ENCODE data around the gene PLCH1.
A peak's percentile ranks its signal among the peaks of the same experiment; 100 is the strongest.

PLCH1 gene, protein sequence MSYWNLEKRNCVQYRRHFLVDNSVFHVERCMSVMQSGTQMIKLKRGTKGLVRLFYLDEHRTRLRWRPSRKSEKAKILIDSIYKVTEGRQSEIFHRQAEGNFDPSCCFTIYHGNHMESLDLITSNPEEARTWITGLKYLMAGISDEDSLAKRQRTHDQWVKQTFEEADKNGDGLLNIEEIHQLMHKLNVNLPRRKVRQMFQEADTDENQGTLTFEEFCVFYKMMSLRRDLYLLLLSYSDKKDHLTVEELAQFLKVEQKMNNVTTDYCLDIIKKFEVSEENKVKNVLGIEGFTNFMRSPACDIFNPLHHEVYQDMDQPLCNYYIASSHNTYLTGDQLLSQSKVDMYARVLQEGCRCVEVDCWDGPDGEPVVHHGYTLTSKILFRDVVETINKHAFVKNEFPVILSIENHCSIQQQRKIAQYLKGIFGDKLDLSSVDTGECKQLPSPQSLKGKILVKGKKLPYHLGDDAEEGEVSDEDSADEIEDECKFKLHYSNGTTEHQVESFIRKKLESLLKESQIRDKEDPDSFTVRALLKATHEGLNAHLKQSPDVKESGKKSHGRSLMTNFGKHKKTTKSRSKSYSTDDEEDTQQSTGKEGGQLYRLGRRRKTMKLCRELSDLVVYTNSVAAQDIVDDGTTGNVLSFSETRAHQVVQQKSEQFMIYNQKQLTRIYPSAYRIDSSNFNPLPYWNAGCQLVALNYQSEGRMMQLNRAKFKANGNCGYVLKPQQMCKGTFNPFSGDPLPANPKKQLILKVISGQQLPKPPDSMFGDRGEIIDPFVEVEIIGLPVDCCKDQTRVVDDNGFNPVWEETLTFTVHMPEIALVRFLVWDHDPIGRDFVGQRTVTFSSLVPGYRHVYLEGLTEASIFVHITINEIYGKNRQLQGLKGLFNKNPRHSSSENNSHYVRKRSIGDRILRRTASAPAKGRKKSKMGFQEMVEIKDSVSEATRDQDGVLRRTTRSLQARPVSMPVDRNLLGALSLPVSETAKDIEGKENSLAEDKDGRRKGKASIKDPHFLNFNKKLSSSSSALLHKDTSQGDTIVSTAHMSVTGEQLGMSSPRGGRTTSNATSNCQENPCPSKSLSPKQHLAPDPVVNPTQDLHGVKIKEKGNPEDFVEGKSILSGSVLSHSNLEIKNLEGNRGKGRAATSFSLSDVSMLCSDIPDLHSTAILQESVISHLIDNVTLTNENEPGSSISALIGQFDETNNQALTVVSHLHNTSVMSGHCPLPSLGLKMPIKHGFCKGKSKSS (N-terminal part only)

DNA sequence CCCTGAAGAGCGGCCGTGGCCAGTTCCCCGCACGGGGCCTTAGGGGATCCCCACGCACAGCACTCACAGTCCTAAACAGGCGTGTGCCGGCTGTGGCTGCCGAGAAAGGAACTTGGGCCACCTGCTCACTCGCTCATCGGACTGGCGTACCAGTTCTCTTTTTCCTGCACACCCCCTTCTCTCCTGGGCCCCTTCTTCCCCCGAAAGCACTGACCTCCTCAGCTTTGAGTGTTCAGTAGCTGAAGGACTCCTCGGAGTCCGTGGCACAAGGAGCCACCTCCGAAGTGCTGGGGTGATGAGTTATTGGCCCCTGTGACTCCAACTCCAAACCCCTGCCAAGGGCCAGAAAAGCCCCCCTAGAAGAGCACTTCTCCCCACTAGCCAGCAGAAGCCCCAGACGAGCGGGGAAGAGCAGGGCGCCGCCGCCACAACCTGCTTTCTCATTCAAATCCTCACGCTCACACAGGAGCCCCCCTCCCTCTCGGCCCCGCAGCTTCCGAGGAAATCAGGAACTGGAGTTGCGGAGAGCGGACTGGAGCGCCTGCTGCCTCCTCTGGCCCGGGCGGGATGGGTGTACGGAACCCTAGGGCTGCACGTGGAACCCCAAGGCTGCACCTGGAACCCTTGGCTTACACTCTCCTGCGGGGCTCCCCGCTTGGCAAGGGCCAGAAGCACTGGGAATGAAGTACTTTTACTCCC, at the start of gene PLCH1:
Gene PLCH1, minus strand, starts transcription at position 446 of the 699 bp plus-strand sequence. CDS start 40,847 bp downstream, outside the sequence.
- DNase-seq: peak; percentile 67

DNA sequence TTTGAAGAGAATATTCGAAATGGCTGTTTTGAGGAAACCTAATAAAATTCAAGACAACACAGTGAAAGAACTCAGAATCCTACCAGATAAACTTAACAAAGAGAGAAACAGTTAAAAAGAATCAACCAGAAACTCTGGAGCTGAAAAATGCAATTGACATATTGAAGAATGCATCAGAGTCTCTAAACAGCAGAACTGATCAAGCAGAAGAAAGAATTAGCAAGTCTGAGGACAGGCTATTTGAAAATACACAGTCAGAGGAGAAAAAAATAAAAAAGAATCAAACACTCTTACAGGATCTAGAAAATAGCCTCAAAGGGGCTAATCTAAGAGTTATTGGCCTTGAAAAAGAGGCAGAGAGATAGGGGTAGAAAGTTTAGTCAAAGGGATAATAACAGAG, 47.7 kb upstream of the PLCH1 start:
- no peak for DNase-seq

DNA sequence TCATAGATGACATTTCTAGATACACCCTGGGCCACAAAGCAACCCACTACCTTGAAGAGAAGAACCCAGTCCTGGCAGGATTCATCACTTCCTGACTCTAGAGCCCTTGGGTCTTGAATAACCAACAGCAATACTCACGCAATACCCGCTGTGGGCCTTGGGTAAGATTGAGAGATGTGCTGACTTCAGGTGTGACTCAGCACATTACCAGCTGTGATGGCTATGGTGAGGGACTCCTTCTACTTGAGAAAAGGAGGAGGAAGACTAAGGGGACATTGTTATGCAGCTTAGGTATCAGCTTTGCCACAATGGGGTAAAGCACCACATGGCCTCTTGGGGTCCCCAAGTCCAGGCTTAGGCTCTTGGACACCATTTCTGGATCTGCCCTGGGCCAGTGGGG, 46.3 kb upstream of the PLCH1 start:
- no peak for DNase-seq

DNA sequence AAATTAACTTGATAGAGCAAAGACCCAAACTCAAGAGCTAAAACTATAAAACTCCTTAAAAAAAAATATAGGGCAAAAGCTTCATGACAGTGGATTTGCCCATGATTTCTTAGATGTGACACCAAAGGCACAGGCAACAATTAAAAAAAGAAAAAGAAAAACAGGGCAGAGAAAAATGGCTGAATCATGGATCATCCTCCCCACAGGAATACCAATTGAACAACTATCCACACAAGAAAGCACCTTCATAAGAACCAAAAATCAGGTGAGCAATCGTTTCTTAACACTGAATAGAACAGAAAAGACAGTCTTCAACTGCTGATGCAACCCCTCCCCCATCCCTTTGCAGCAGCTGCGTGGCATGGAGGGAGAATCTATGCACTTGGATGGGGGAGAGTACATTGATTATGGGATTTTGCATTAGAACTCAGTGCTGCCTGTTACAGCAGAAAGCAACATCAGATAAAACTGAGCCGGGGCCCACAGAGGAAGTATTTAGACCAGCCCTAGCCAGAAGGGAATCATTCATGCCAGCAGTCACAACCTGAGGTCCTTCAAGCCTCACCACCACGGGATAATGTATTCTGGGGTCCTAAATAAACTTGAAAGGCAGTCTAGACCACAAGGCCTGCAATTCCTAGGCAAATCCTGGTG, 45.5 kb upstream of the PLCH1 start:
- DNase-seq: no peak

DNA sequence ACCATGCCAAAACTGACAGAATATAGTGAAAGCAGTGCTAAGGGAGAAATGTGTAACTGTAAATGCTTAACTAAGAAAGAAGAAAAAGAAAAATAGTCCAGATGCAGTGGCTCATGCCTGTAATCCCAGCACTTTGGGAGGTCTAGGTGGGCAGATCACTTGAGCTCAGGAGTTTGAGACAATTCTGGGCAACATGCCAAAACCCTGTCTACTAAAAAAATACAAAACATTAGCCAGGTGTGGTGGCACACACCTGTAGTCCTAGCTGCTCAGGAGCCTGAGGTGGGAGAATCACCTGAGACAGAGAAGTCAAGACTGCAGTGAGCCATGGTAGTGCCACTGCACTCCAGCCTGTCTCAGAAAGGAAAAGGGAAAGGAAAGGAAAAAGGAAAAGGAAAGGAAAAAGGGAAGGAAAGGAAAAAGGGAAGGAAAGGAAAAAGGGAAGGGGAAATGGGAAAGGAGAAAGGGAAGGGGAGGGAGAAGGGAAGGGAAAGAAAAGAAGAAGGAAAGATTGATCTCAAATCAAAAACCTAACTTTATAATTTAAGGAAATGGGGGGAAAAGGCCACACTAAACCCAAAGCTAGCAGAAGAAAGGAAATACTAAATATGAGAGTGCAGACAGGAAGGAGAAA, 40.9 kb upstream of the PLCH1 start:
- DNase-seq: peak; percentile 71

DNA sequence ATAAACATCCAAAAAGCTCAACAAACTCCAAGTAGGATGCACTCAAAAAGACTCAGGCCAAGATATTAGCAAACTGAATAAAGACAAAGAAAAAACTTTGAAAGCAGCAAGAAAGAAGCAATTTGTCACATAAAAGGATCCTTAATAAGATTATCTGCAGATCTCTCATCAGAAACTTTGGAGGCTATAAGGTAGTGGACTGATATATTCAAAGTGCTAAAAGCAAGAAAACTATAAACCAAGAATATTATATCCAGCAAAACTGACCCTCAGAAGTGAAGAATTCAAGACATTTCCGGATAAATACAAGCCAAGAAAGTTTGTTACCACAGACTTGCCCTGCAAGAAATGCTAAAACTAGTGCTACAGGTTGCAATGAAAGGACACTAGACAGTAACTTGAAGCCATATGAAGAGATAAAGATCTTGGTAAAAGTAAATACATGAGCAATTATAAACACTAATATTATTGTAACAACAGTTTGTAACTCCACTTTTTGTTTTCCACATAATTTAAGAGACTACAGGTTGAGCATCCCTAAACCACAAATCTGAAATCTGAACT, 37.6 kb upstream of the PLCH1 start:
- no peak for DNase-seq

DNA sequence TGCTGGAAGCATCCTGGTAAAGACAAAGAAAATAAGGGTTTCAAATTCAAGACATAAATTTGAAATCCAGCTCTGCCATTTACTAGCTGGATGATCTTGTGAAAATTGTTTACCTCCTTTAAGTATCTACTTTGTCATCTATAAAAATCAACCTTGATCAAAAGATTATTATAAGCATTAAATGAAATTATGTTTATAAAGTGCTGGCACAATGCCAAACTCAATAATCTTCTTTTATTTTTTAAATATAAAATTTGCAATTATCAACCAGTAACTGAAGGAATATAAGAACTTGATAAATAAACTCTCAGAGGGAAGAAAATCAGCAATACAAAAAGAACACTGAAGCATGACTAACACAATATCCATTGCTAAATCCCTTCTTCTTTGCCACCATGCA, 35.4 kb upstream of the PLCH1 start:
- no peak for DNase-seq

DNA sequence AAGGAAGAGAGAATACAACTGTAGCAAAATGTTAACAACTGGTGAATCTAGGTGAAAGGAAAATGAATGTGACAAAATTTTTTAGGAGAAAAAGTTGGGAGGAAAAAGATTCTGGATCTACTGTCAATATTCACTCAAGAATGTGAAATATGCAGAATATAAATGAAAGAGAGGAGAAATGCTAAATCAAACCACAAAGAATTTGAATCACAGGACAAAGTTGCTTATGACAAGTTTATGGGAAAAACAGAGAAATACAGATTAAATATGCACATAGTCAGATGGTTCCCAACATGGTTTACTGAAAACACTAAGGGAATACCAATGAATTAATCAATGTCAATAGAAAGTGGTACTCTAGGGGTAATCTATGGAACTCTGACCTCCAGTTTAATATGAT, 33.6 kb upstream of the PLCH1 start:
- no peak for DNase-seq

DNA sequence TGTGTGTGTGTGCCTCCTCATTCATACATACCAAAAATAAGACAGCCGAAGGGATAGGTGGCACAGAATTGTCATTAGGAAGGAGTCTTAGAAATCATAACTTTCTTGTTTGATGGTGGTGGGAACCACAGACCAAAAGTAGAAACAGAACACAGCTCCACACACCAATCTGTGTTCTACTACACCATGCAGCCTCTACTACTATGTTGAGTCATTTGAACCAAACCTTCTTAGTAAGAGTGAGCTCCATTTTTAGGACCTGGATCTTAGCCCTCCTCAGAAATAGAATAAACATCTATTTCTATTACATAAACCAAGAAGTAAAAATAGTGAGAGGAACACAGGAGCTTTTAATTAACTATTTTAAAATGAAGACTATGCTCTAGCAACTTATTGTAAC, 27.9 kb upstream of the PLCH1 start:
- DNase-seq: no peak

DNA sequence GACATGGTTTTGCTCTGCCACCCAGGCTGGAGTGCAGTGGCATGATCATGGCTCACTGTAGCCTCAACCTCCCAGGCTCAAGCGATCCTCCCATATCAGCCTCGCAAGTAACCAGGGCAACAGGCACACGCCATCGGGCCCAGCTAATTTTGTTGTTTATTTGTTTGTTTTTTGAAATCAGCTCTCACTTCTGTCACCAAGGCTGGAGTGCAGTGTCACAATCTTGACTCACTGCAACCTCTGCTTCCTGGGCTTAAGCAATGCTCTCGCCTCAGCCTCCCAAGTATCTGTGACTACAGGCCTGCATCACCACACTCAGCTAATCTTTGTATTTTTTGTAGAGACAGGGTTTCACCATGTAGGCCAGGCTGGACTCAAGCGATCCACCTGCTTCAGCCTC, 26.3 kb upstream of the PLCH1 start:
- DNase-seq: no peak

DNA sequence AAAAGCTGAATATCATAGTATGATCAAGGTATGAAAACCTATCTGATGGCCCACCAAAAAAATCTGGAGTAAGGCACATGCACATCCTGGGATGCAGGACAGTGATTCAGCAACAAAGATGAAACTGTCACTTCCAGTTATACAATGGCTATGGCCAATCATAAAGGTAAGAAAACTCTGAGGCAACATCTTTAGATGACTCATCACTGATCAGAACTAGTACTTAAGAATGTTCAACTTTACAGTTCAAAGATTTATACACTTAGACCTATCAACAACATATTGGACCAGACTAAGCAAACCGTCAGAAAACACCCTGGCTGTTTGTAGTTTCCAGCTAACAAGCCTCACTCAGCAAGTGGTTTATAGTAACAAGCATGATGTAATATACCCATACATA, 21.3 kb upstream of the PLCH1 start:
- no peak for DNase-seq

DNA sequence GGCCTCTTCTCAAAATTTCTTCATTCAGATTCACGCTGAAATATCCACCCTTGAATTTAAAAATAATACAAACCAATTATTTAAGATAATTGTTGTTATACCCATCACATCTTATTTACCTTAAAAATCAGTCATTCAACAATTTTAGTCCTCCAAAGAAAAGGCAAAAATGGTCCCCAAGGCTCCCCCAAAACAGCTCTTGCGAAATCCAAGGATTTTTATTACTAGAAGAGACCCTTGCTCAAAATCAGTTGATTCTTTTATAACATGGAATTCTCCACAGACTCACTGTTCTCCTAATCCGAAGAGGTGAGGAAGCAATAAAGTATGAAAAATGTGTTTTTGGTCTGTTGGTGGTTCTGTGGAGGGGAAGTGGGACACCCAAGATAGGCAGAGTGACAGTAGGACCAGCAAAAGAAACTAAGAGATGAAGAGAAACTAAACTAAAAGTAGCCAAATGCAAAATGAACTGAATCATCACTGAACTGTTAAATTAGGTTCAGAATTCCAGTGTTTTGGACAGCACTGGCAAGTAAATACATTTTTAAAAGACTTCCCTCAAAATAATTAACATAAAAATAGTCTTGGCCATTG, 19.1 kb upstream of the PLCH1 start:
- no peak for DNase-seq

DNA sequence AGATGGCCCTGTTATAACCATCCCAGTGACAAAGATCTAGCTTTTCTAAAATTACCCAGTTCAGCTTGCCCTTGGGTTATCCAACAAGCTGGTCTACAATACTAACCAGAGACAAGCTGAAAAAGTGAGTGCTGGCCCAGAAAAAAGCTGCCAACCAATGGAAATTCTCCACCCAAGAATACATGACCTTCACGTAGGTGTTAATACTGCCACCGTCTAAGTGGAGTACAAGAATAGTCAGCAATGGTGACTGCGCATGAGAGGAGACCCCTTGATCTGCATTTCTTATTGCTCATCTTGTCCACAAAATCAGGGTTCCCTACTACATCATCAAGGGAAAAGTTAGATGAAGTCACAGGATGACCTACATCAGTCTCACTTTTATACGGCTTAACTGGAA, 15.8 kb upstream of the PLCH1 start:
- DNase-seq: no peak

DNA sequence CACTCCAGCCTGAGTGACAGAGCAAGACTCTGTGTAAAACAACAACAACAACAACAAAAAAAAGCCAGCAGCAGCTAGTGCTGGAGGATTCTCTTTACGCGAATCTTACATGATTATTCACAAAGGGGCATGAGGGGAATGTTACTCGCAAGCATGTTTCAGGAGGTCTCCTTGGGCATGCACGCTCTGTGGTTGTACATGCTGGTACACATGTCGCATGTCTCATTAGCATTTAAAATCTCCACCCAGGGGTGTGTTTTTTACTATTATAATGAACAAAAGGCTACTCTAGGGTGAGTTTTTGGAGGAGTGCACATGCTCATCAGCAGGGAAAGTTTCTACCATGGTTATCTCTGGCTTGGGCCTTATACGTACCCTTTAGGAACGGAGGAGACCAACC, 12.7 kb upstream of the PLCH1 start:
- DNase-seq: no peak

DNA sequence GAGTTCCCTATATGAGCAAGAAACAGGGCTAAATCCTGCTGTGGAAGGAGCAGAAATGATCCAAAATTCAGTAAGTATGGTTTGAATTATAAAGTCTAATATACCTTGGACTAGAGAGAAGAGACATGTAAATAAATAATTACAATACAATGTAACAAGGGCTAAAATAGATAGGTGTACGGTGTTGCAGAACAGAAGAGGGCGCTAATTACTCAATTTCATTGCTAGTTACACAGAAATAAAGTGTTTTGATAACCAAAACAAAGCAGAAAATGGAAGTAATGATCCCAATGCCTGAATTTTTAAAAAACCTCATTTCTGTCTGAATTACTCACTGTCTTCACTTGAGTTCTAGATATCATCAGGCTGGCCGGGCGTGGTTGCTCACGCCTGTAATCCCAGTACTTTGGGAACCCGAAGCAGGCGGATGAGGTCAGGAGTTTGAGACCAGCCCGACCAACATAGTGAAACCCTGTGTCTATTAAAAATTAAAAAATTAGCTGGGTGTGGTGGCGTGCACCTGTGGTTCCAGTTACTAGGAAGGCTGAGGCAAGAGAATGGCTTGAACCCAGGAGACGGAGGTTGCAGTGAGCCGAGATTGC, 8.3 kb upstream of the PLCH1 start:
- DNase-seq: peak; percentile 25

DNA sequence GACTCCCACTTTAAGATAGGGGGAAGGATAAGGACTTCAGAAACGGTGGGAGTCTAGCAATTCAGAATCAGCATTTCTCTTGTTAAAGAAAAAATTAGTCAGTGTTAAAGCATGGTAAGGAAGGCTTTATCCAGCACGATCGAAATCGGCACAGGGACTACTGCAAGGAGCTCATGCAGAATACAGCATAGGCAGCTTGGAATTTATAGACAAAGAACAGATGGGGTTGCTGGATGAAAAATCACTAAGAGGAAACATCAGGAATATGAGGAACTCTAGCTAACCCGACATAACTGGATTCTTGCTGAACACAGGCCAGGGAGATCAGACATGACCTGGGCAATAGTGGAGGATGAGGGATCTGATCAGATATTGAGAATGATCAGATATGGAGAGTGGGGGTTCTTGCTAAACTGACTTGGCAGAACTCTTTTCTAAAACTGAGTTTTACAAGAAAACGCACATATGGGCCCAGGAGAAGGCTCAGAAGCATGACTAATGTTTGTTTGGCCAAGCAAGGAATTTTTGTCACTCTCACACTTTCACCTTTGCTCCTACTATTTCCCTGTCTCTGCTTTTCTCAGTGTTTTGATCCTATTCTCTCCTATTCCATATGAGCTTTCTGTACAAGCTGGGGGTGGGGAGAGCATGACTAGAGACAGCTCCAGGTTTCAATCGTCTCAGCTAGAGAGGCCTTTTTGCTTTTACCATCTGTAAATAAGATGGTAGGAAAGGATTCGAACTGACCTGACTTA, 3.9 kb upstream of the PLCH1 start:
- DNase-seq: no peak

DNA sequence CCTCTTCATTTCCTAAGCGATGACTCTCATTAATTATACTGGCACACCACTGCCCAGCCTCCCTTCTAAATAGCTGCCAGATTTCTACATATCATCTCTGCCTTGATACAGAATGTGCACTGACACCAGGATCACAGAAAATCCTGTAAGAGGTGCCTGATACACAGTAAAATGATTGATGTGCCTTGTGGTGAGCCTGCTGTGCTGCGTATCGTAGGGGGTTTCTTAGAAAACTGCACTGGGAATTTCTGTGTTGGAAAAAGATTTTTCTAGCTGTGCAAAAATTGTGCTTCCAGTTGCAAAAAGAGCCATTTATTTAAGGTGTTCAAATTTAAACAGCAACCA, 3.0 kb upstream of the PLCH1 start:
- DNase-seq: no peak

DNA sequence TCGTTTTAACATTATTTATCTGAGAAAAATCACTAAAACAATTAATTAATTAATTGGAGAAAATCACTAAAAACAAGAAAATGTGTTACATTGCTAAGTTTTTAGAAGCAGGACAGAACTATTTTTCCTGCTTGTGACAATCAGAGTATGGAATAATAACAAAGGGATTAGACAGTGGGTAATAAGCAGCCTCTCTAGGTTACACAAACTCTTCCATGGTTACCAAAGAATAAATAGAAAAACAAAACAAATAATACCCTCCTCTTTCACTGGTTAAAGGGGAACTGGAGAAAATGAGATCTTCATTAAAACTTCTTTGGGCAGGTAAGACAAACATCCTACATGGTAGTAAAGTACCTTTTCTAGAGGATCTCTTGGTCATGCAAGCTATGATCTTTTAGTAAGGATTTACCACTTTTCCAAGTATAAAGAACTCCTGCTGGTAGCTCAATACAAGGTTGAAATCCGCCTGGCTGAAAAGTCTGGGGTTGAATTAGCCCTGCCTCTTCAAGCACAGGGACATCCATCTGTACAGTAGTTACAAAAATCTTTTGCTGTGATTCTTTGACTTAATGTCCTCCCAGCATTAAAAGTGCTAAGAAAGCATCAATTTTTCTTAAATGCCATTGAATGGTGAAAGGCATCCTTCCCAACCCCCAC, 2.5 kb upstream of the PLCH1 start:
- no peak for DNase-seq

DNA sequence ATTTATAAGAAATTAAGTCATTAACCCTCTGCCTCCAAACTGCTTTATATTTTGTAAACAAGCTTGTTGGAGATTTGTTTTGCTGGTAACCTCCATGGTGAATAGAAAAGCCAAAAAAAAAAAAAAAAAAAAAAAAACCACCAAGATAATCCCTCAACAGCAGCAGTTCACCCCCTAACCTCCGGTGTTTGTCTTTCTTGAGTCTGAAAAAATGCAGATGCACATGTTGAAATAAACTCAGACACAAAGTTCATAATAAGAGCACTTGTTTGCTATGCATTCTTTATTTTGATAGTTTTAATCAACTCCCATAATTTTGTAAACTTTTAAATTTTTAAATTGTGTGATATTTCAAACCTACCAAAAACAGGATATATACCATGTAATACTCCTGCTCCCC, 1.8 kb upstream of the PLCH1 start:
- DNase-seq: no peak

Data from DMS79 treated with DMSO at 0.1 percent for 48 hours (cell line).